Inferior parietal cortex (tissue), 1 donor: ENCODE data around the gene G6PC3.
"Not testable (repeated sequence)": the region's sequence is repeated elsewhere in the genome, so short reads cannot be mapped to it uniquely, and the experiment has no call there.

ENCODE experiments used
- DNase-seq: peaks from one replicate; pipeline ENCODE4 v3.0.0-alpha.2; 2016; ENCODE audit errors: extremely low spot score

The G6PC3 gene

GRCh38 chr17:44108440-44109311, 38.1 kb downstream of the G6PC3 start:
- DNase-seq: no peak

GRCh38 chr17:44109312-44109630, 38.7 kb downstream of the G6PC3 start:
- no peak for DNase-seq

GRCh38 chr17:44110011-44110686, 39.6 kb downstream of the G6PC3 start:
- DNase-seq: no peak

- peak; percentile 89 for DNase-seq
Observed at GRCh38 chr17:44110823-44111633, 40.5 kb downstream of the G6PC3 start.

- no peak for DNase-seq
Observed at GRCh38 chr17:44111777-44112176, 41.2 kb downstream of the G6PC3 start.

GRCh38 chr17:44112284-44113280, 42.0 kb downstream of the G6PC3 start:
- DNase-seq: no peak

GRCh38 chr17:44113382-44113781, 42.8 kb downstream of the G6PC3 start:
- DNase-seq: no peak

- no peak for DNase-seq
Observed at GRCh38 chr17:44113868-44114840, 43.6 kb downstream of the G6PC3 start.

- no peak for DNase-seq
Observed at GRCh38 chr17:44115585-44116415, 45.3 kb downstream of the G6PC3 start.

GRCh38 chr17:44117351-44117750, 46.8 kb downstream of the G6PC3 start:
- no peak for DNase-seq

GRCh38 chr17:44118427-44119050, 48.0 kb downstream of the G6PC3 start:
- DNase-seq: no peak

- no peak for DNase-seq
Observed at GRCh38 chr17:44119062-44119461, 48.5 kb downstream of the G6PC3 start.

GRCh38 chr17:44119798-44120197, 49.3 kb downstream of the G6PC3 start:
- no peak for DNase-seq

- DNase-seq: not testable (repeated sequence)
Observed at GRCh38 chr17:44120281-44120680, 49.7 kb downstream of the G6PC3 start.

GRCh38 chr17:44120851-44121605, 50.5 kb downstream of the G6PC3 start:
- DNase-seq: no peak

GRCh38 chr17:44121997-44122815, 51.7 kb downstream of the G6PC3 start:
- no peak for DNase-seq

- DNase-seq: no peak
Observed at GRCh38 chr17:44122816-44123355, 52.4 kb downstream of the G6PC3 start.
